H1 (cell line): ENCODE results near the gene LRRC25. TPM values are rescaled to one million over a fixed set of nuclear protein-coding genes. Genes with fewer than 3 reads are reported as not detected.

ENCODE experiments used
- CTCF ChIA-PET: fragments of 300-600 bp; sonication (Branson Sonifier 250); formaldehyde crosslinking; loops from one replicate; lab custom pipeline; 2021; ENCODE audit not compliant: partially characterized antibody; lab: Charles Lee
- POLR2A ChIA-PET: fragments of 300-600 bp; sonication (Branson Sonifier 250); formaldehyde crosslinking; loops from one replicate; lab custom pipeline; 2021; ENCODE audit warnings: inconsistent platforms; ENCODE audit not compliant: partially characterized antibody; lab: Charles Lee
- DNase-seq, 2 experiments: peaks; one replicate each; pipeline versions ENCODE4 v3.0.0 to v3.0.0-alpha.2; 2010 to 2022; ENCODE audit warnings: low spot score in 2 of 2, low read depth in 1 of 2, mixed read lengths in 1 of 2
- FAIRE-seq: peaks from 2 replicates; lab custom pipeline; 2011; peaks lifted over from hg19 to GRCh38; lab: Jason Lieb, UNC
- H2AFZ ChIP-seq: 2 replicates; pipeline ENCODE4 v1.8.1; 2012; ENCODE audit warnings: low read length, inconsistent platforms
- H2AK5ac ChIP-seq: 2 replicates; pipeline ENCODE4 v1.6.1; 2013; ENCODE audit warnings: low read depth, low read length
- H2BK120ac ChIP-seq: replicated peaks from 2 replicates; pipeline ENCODE3; 2013; ENCODE audit warnings: low read depth, low read length, inconsistent platforms
- H2BK12ac ChIP-seq: 2 replicates; pipeline ENCODE4 v1.6.1; 2013; ENCODE audit warnings: low read depth, low read length
- H2BK15ac ChIP-seq: 2 replicates; pipeline ENCODE4 v1.6.1; 2013; ENCODE audit warnings: low read length
- H2BK20ac ChIP-seq: 2 replicates; pipeline ENCODE4 v1.6.1; 2013; ENCODE audit warnings: low read length
- H2BK5ac ChIP-seq: 2 replicates; pipeline ENCODE4 v1.6.1; 2013; ENCODE audit warnings: low read depth, low read length
- H3K14ac ChIP-seq: 2 replicates; pipeline ENCODE4 v1.6.1; 2013; ENCODE audit warnings: inconsistent platforms; ENCODE audit not compliant: insufficient read length
- H3K18ac ChIP-seq: 2 replicates; pipeline ENCODE4 v1.6.1; 2013; ENCODE audit warnings: low read length; ENCODE audit errors: extremely low read depth
- H3K23ac ChIP-seq: 2 replicates; pipeline ENCODE4 v1.6.1; 2013; ENCODE audit warnings: inconsistent platforms; ENCODE audit not compliant: insufficient read length
- H3K23me2 ChIP-seq: 2 replicates; pipeline ENCODE4 v1.6.1; 2013; ENCODE audit warnings: low read depth, low read length
- H3K27ac ChIP-seq: 2 replicates; pipeline ENCODE4 v1.6.1; 2011; ENCODE audit warnings: low read depth, low read length, inconsistent platforms
- H3K27me3 ChIP-seq, 4 experiments: replicated peaks in 1 of 4; 1 replicate in 1 of 4; 2 replicates in 3 of 4; pipeline versions ENCODE4 v1.6.1 to v1.8.1; 2011 to 2013; ENCODE audit warnings: low read length in 3 of 4, mild to moderate bottlenecking in 3 of 4, inconsistent platforms in 2 of 4, mixed read lengths in 2 of 4, moderate library complexity in 1 of 4; ENCODE audit not compliant: control insufficient read depth in 3 of 4, insufficient read depth in 3 of 4; ENCODE audit errors: extremely low read depth in 1 of 4
- H3K36me3 ChIP-seq, 4 experiments: 2 replicates each; pipeline versions ENCODE4 v1.6.1 to v1.8.1; 2011 to 2013; ENCODE audit warnings: mild to moderate bottlenecking in 4 of 4, low read length in 3 of 4, moderate library complexity in 2 of 4, control low read depth in 1 of 4, inconsistent platforms in 1 of 4; ENCODE audit not compliant: insufficient read depth in 4 of 4, control insufficient read depth in 2 of 4
- H3K4ac ChIP-seq: replicated peaks from 2 replicates; pipeline ENCODE3; 2013; ENCODE audit warnings: low read length, low read depth, mixed read lengths, inconsistent platforms; ENCODE audit not compliant: insufficient read length
- H3K4me1 ChIP-seq, 4 experiments: replicated peaks in 1 of 4; 1 replicate in 1 of 4; 2 replicates in 3 of 4; pipeline versions ENCODE4 v1.6.1 to v1.8.1; 2011 to 2013; ENCODE audit warnings: low read length in 3 of 4, inconsistent platforms in 2 of 4, mixed read lengths in 1 of 4; ENCODE audit not compliant: insufficient read depth in 4 of 4, control insufficient read depth in 3 of 4
- H3K4me2 ChIP-seq, 2 experiments: 2 replicates each; pipeline versions ENCODE4 v1.6.1 to v1.8.1; 2011 to 2013; ENCODE audit warnings: low read depth in 2 of 2, low read length in 2 of 2, control low read depth in 1 of 2, inconsistent platforms in 1 of 2, mild to moderate bottlenecking in 1 of 2; ENCODE audit not compliant: insufficient read depth in 1 of 2
- H3K4me3 ChIP-seq, 4 experiments: fragments of 200-600, 300-600 bp in 1 of 4; sonication (generic), shearing (Covaris generic), sonication (Bioruptor Twin) in 1 of 4; 2 replicates each; pipeline versions ENCODE4 v1.5.1 to v1.8.1; 2011 to 2016; ENCODE audit warnings: low read length in 4 of 4, low read depth in 3 of 4, control low read depth in 2 of 4, inconsistent platforms in 2 of 4, mild to moderate bottlenecking in 2 of 4, mixed read lengths in 1 of 4, moderate library complexity in 1 of 4; ENCODE audit not compliant: insufficient read depth in 2 of 4; ENCODE audit errors: extremely low read depth in 1 of 4
- H3K56ac ChIP-seq: replicated peaks from 2 replicates; pipeline ENCODE3; 2013; ENCODE audit warnings: low read depth, mild to moderate bottlenecking, mixed read lengths, low read length, inconsistent platforms; ENCODE audit not compliant: insufficient read length
- H3K79me1 ChIP-seq: 2 replicates; pipeline ENCODE4 v1.6.1; 2013; ENCODE audit warnings: low read depth, low read length, control low read depth
- H3K79me2 ChIP-seq, 2 experiments: 2 replicates each; pipeline versions ENCODE4 v1.6.1 to v1.8.1; 2012 to 2013; ENCODE audit warnings: low read length in 2 of 2, mild to moderate bottlenecking in 2 of 2, inconsistent platforms in 1 of 2; ENCODE audit not compliant: insufficient read depth in 2 of 2, control insufficient read depth in 1 of 2
- H3K9ac ChIP-seq, 4 experiments: replicated peaks in 1 of 4; 1 replicate in 1 of 4; 2 replicates in 3 of 4; pipeline versions ENCODE4 v1.6.1 to v1.8.1; 2011 to 2013; ENCODE audit warnings: low read depth in 3 of 4, low read length in 3 of 4, control low read depth in 2 of 4, mild to moderate bottlenecking in 2 of 4, moderate library complexity in 2 of 4, inconsistent platforms in 1 of 4; ENCODE audit errors: extremely low read depth in 1 of 4
- H3K9me3 ChIP-seq, 2 experiments: 2 replicates each; pipeline versions ENCODE4 v1.6.1 to v1.8.1; 2012 to 2013; ENCODE audit warnings: mild to moderate bottlenecking in 2 of 2, moderate library complexity in 2 of 2, control low read depth in 1 of 2, inconsistent platforms in 1 of 2, low read depth in 1 of 2, low read length in 1 of 2, mixed read lengths in 1 of 2; ENCODE audit not compliant: insufficient read depth in 2 of 2
- H4K20me1 ChIP-seq, 2 experiments: replicated peaks in 1 of 2; 2 replicates each; pipeline versions ENCODE3 to v1.8.1; 2011 to 2013; ENCODE audit warnings: inconsistent platforms in 2 of 2, low read length in 2 of 2, mild to moderate bottlenecking in 1 of 2; ENCODE audit not compliant: insufficient read depth in 2 of 2, control insufficient read depth in 1 of 2
- H4K5ac ChIP-seq: 2 replicates; pipeline ENCODE4 v1.6.1; 2013; ENCODE audit warnings: low read length, low read depth, mixed read lengths, inconsistent platforms; ENCODE audit not compliant: insufficient read length
- H4K8ac ChIP-seq: 2 replicates; pipeline ENCODE4 v1.8.0; 2013; ENCODE audit warnings: mild to moderate bottlenecking, moderate library complexity, low read length, inconsistent platforms; ENCODE audit not compliant: insufficient read depth; ENCODE audit errors: extremely low read depth
- H4K91ac ChIP-seq: replicated peaks from 2 replicates; pipeline ENCODE3; 2013; ENCODE audit warnings: low read length, mixed read lengths, inconsistent platforms; ENCODE audit not compliant: insufficient read length
- ATF3 ChIP-seq: IDR thresholded peaks from 2 replicates; pipeline ENCODE4 v1.6.1; 2011; ENCODE audit warnings: low read depth, mild to moderate bottlenecking, low read length; ENCODE audit not compliant: insufficient read depth
- CREB1 ChIP-seq: IDR thresholded peaks from 2 replicates; pipeline ENCODE4 v1.6.1; 2012; ENCODE audit warnings: inconsistent platforms
- CTBP2 ChIP-seq: IDR thresholded peaks from 2 replicates; pipeline ENCODE4 v1.7.0; 2011; ENCODE audit warnings: borderline replicate concordance, mild to moderate bottlenecking, moderate library complexity, mixed read lengths, low read length; ENCODE audit not compliant: insufficient read depth, insufficient read length
- E2F6 ChIP-seq: IDR thresholded peaks from 2 replicates; pipeline ENCODE4 v1.6.1; 2012; ENCODE audit warnings: inconsistent platforms
- WGBS, 2 experiments: shearing (Covaris generic) in 1 of 2; methylation state at CpG; one replicate each; pipeline versions ENCODE4 v1.1.6 to v1.1.7; 2013 to 2015; ENCODE audit warnings: low lambda C conversion rate in 2 of 2, mixed read lengths in 2 of 2, inconsistent platforms in 1 of 2, low coverage in 1 of 2, missing lambda C conversion rate in 1 of 2; ENCODE audit not compliant: insufficient replicate concordance in 2 of 2, insufficient coverage in 1 of 2, insufficient read length in 1 of 2; ENCODE audit errors: extremely low coverage in 1 of 2, missing lambda C conversion rate in 1 of 2; 5-methylcytosine and 5-hydroxymethylcytosine counted together
- polyA plus RNA-seq, 7 experiments: library from polyadenylated mRNA; depleted of rRNA in 3 of 7; stranded (reverse) in 5 of 7; unstranded in 2 of 7; fragments of >200 nt in 5 of 7; fragments of 200-250 nt in 2 of 7; gene quantifications; 1 replicate in 5 of 7; 2 replicates in 1 of 7; 4 replicates in 1 of 7; pipeline versions ENCODE4 v1.2.1 to v1.2.3, GENCODE V29; 2011 to 2013; ENCODE audit warnings: missing spikeins in 2 of 7, mixed read lengths in 2 of 7
- total RNA-seq: library from RNA; stranded (reverse); fragmentation: NEBNext Ultra II Directional; extraction: Animal tissue kit (Norgen Biotek cat#: 25700); gene quantifications from 2 replicates; pipeline ENCODE4 v1.2.1, GENCODE V29; 2021
- TF ChIP-seq, protein P1 (sequence below): IDR thresholded peaks from 2 replicates; pipeline ENCODE4 v1.6.1; 2012; ENCODE audit warnings: inconsistent platforms
- TF ChIP-seq, protein P2 (sequence below): IDR thresholded peaks from 2 replicates; pipeline ENCODE4 v1.6.1; 2012; ENCODE audit warnings: low read length, inconsistent platforms

The LRRC25 gene
- total and polyA plus RNA-seq, 2 of the 8 experiments (the other 6 are each of a cell fraction or from before 2014, with no cell fraction given) = 0.20 to 0.41 TPM

DNA sequence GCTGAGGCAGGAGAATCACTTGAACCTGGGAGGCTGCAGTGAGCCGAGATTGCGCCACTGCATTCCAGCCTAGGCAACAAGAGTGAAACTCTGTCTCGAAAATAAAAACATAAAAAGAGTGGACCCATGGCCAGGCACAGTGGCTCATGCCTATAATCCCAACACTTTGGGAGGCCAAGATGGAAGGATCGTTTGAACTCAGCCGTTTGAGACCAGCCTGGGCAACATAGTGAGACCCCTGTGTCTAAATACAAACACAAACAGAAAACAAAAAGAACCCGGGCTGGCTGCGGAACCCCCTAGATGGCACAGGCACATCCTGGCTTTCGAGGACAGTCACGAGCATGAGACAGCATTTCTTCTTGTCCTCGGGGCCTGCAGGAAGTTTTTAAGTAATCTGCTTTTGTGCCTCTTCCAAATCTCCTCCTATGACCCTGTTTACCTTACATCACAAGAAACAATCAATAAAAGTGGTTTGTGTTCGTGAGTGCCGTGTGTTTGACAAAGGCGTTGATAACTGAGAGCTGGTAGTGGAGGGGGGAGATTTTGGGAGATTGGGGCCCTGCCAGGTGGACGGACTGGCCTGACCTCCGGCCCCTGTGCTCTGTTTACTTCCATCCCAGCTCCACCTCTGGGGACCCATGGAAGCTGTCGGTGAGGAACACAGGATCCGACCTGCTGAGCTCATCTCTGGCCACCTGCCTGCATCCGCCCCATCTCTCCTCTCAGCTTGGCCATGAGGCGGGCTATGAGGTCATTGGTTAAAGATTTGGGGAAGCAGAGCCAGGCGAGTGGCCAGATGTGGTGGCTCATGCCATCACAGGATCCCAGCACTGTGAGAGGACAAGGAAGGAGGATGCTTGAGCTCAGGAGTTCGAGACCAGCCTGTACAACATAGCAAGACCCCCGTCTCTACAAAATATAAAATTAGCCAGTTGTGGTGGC lies 17.3 kb downstream of the LRRC25 start:
- DNase-seq = no peak
- Histone ChIP-seq H3K14ac (no peak overlapping the region), H2BK15ac (peak overlapping the region; percentile 36; the same call in 1 of the 2 replicates), H3K4me1 (peaks cover 0 to 3% (median 1%) of the 10 kb centered on the region in 4 experiments; a peak in 1 of 7 replicates), H2BK20ac (peak overlapping the region; percentile 90; the same call in 1 of the 2 replicates), H2BK5ac (no peak overlapping the region; the same call in 1 of the 2 replicates), H3K27me3 (no peaks in the 10 kb centered on the region), H3K23me2 (no peaks in the 10 kb centered on the region), H2BK120ac (peak overlapping the region; percentile 58), H3K4me3 (no peak overlapping the region), H3K36me3 (no peaks in the 10 kb centered on the region), H2AFZ (0 out of 2 replicates have a peak overlapping the region, but pooled peaks have one; percentile 53), H3K9ac (no peak overlapping the region), H3K4me2 (no peak overlapping the region), H4K91ac (peak overlapping the region; percentile 2), H3K4ac (peak overlapping the region; percentile 5), H4K5ac (peak overlapping the region; percentile 4)
- POLR2A ChIA-PET = interaction anchor here (0.6 to 2.0 kb wide), 6 partner anchors 13 to 792 kb away, joined by 3 to 10 read pairs (median 3); partner anchors contain the start of genes JUND and SSBP4
- WGBS, 2 experiments = 88% methylated on average over 22 of the region's 22 CpGs; no CpG with 5 or more reads in 1 of the 2 experiments
- peak; percentile 39; the same call in 1 of the 2 replicates for TF ChIP-seq CREB1
- TF ChIP-seq CTBP2 = no peak
- TF ChIP-seq E2F6 = peak; percentile 47; the same call in 1 of the 2 replicates
- TF ChIP-seq, protein P1, sequence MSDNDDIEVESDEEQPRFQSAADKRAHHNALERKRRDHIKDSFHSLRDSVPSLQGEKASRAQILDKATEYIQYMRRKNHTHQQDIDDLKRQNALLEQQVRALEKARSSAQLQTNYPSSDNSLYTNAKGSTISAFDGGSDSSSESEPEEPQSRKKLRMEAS = peak; percentile 66; the same call in 1 of the 2 replicates
- TF ChIP-seq ATF3 = no peak
- TF ChIP-seq, protein P2, sequence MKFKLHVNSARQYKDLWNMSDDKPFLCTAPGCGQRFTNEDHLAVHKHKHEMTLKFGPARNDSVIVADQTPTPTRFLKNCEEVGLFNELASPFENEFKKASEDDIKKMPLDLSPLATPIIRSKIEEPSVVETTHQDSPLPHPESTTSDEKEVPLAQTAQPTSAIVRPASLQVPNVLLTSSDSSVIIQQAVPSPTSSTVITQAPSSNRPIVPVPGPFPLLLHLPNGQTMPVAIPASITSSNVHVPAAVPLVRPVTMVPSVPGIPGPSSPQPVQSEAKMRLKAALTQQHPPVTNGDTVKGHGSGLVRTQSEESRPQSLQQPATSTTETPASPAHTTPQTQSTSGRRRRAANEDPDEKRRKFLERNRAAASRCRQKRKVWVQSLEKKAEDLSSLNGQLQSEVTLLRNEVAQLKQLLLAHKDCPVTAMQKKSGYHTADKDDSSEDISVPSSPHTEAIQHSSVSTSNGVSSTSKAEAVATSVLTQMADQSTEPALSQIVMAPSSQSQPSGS = no peak
- TF ChIP-seq, all 59 proteins: peak for 3
- Histone ChIP-seq H3K18ac (no peak overlapping the region), H3K56ac (no peak overlapping the region), H4K20me1 (no peaks in the 10 kb centered on the region), H3K9me3 (no peaks in the 10 kb centered on the region), H3K79me2 (no peaks in the 10 kb centered on the region), H3K79me1 (no peaks in the 10 kb centered on the region), H3K27ac (no peak overlapping the region), H4K8ac (peak overlapping the region; percentile 66), H2AK5ac (no peak overlapping the region), H3K23ac (no peak overlapping the region), H2BK12ac (0 out of 2 replicates have a peak overlapping the region, but pooled peaks have one; percentile 40)
- CTCF ChIA-PET = interaction anchor here (0.6 to 2.1 kb wide), 16 partner anchors 9 to 442 kb away, joined by 3 to 17 read pairs (median 4); partner anchors contain the start of gene JUND
- FAIRE-seq = no peak
